GM18520 (cell line): ENCODE results near the gene HLA-F.
A peak's percentile ranks its signal among the peaks of the same experiment; 100 is the strongest.

Experiments
- ATAC-seq: cut with Tn5 transposase; IDR thresholded peaks from one replicate; pipeline ENCODE4 v1.9.1; 2021; ENCODE audit not compliant: unreplicated experiment

The HLA-F gene

DNA sequence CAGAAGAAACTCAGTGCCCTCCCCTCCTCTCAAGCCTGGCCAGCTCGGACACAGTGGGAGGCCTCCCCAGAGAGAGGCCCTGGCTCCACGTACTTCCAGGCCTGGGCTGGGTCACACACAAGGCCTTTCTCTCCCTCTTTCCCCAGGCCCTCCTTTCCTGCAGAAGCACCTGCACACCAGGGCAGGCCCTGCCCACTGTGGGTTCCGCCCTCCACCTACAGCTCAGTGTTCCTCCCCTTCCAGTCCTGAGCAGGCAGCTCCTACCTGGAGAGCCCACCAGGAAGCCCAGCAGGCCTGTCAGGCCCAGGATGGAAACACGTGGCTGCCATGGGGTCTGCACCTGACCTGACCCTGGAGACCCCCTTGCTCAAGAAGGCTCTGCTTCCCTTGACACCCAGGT lies 18.9 kb downstream of the HLA-F start:
- ATAC-seq = no peak

DNA sequence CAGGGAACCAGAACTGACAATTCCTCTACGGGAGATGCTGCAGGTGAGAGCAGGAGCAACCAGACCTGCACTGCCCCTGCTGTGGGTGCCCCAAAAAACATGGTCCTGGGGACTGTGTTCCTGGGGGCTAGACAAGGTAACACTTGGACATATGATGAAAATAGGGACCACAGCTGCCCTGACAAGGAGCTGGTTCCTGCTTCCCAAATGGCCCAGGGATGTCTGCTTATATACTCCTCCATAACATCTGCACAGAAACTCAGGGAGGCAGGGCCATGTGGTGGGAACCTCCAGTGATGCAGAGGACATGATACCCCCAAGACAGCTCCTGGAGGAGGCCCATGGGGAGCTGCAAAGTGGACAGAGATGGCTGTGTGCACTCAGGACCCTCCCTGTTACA lies 19.8 kb downstream of the HLA-F start:
- ATAC-seq = no peak

- ATAC-seq = no peak
Observed at GRCh38 chr6:29743568-29743967, 20.3 kb downstream of the HLA-F start.

DNA sequence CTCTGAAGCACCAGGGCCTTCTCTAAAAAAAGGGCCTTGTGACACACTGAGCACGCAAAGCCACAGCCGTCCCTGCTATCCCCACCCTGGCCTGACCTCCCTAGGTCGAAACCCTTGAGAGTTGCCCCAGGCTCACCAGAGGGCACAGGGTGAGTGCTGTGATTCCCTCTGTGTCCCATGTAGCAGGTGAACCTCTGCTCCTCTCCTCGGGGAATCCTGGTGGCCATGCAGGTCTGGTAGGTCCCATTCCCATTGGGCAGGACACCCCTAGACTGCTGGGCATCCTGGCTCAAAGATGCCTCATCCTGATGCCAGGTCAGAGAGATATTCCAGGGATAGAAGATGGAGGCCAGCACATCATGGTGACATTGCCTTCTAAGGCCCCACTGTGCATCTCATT lies 20.9 kb downstream of the HLA-F start:
- ATAC-seq = no peak

GRCh38 chr6:29744621-29745020 lies 21.4 kb downstream of the HLA-F start:
- no peak for ATAC-seq

DNA sequence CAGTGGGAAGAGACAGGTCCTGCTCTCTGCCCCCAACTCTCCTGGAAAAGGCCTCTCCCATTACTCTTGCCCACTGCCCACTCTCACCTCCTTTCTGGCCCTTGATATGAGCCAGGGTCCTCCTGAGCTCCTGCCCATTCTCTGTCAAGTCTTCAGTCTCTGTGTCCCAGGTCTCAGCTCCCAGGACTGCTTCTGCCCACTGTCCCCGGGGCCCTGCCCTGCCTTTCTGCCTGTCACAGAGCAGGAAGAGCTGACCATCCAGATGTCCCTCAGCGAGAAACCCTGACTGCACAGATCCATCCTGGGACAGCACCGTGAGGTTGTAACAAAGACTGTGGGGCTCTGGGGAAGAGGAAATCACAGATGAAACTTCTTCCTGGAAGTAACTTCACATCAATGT lies 22.2 kb downstream of the HLA-F start:
- ATAC-seq = no peak

- no peak for ATAC-seq
Observed at GRCh38 chr6:29745855-29746449, 22.7 kb downstream of the HLA-F start.

DNA sequence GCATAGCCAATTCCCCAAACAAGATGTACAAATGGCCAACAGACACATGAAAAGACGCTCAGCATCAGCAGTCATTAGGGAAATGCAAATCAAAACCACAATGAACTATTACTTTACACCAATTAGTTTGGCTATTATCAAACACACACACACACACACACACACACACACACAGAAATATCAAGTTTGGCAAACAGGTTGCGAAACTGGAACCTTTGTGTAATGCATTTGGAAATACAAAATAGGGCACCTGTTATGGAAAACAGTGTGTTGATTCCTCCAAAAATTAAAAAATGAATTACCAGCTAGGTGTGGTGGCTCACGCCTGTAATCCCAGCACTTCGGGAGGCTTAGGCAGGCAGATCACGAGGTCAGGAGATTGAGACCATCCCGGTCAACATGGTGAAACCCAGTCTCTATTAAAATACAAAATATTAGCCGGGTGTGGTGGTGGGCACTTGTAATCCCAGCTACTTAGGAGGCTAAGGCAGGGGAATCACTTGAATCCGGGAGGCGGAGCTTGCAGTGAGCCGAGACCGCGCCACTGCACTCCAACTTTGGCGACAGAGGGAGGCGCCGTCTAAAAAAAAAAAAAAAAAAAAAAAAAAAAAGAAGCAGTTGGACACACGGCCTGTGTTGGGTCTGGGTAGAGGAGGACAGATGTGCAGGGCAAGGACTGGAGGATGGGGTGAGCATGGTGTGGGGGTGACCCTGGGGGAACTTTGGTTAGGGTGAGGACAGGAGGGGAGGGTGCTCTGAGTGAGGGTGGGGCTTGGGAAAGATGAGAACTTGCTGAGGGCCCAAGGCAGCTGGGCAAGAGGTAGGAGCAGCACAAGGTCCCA lies 23.8 kb downstream of the HLA-F start:
- no peak for ATAC-seq

DNA sequence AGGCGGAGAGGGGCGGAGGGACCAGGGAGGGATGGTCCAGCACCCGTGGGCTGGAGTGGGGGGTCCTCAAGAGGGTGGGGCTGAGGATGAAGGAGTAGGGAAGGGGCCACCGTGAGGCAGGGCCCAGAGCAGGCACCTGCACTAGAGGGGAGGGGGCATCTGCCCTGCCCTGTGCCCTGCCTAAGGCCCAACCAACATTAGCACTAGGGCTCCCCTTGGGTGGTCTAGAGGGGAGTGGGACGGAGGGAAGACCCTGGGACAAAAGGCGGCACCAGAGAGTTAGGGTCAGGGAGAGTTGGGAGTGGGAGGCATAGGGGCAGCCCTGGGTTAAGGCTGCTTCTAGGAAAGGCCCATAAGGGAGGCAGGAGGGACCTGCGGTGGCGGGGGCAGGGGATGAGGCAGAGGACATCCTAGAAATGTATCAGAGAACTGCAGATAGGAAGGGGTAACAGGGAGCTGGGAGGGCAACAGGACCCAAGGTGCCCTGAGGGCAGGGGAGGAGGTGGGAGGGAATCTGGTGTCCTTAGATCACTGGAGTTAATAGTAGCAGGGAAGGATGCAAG lies 24.5 kb downstream of the HLA-F start:
- ATAC-seq = no peak

DNA sequence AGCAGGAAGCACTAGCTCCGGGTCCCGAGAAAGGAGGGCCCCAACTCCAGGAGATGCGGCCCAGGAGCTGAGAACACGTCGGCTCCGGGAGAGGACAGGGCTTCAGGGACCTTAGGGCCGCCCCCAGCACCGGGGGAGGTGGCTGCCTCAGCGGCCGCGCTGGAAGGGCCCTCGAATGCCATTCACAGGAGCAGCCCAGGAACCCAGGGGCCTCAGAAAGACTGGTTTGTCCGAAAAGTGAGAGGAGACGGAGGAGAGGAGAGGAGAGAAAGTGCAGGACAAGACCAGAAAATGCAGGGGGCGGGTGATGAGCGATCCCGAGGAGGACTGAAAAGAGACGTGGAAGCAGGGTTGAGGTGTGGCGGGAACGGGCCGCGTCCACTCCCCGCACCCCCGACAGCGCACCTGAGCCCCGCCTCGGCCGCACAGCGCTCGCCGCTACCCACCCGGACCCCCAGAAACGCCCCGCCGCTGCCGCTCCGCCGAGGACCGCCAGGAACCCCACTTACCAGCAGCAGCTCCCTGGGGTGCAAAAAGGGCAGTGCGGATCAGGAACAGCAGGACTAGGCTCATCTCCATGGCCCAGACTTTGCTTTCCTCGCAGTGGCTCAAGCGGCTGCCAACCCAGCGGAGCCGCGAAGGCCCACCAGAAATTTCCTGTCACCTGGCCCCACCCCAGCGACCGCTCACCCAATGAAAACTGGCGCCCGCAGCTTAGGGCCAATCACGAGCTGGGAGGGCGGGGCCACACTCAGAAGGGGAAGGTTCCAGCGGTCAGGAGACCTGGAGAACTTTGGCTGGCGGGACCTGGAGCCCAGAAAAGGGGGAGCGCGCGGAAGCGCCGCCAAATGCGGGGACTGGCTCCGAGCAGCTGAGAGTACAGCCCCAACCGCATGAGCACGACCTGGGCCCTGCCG lies 25.4 kb downstream of the HLA-F start:
- peak; percentile 40 for ATAC-seq

- ATAC-seq = no peak
Observed at GRCh38 chr6:29749308-29749662, 26.1 kb downstream of the HLA-F start.

DNA sequence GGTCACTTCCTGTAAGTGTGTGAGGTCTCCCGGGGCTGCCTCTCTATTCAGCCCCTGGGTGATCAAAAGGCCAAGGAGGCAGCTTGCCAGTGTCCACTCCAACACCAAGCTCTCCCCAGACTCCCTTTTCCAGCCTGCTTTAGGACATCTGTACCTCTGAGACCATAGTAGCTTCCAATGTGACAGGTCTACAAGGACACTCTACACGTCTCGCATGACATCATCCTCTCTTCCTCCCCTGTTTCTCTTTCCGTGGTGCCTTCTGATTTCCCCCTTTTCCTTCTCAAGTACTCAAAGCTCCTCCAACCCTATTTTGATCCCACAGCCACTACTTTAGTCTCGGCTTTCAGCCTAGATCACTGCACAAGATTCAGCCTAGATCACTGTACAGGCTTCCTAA lies 26.4 kb downstream of the HLA-F start:
- no peak for ATAC-seq

DNA sequence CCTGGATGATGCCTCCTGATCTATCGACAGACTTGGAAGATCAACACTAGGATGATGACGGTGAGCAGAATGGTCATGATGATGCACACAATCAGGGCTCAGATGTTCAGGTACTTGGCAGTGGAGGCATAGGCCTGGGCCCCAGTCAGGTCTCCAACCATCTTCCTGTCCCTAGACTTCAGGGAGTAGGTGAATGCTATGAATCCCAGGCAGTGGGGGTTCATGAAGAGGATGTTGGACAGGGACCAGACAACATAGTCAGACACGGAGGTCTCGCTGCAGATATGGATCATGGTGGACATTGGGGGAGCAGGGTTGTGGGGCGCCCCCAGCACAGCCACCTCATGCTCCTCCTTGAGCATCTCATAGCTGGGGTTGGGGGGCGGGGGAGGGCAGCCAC lies 27.5 kb downstream of the HLA-F start:
- ATAC-seq = no peak

DNA sequence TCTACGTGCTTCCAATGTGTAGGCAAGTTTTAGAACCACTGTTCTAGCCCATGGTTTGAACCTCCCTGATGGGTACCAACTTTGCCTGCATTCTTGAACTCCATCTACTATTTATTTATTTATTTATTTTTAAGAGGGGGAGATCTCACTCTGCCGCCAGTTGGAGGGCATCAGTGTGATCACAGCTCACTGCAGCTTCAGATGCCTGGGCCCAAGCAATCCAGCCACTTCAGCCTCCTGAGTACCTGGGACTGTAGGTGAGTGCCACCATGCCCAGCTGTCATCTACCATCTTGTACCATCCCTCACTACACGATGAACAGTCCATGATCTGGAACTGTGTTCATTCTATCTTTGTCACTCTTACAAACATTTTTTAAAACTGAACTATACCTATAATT lies 28.2 kb downstream of the HLA-F start:
- no peak for ATAC-seq

DNA sequence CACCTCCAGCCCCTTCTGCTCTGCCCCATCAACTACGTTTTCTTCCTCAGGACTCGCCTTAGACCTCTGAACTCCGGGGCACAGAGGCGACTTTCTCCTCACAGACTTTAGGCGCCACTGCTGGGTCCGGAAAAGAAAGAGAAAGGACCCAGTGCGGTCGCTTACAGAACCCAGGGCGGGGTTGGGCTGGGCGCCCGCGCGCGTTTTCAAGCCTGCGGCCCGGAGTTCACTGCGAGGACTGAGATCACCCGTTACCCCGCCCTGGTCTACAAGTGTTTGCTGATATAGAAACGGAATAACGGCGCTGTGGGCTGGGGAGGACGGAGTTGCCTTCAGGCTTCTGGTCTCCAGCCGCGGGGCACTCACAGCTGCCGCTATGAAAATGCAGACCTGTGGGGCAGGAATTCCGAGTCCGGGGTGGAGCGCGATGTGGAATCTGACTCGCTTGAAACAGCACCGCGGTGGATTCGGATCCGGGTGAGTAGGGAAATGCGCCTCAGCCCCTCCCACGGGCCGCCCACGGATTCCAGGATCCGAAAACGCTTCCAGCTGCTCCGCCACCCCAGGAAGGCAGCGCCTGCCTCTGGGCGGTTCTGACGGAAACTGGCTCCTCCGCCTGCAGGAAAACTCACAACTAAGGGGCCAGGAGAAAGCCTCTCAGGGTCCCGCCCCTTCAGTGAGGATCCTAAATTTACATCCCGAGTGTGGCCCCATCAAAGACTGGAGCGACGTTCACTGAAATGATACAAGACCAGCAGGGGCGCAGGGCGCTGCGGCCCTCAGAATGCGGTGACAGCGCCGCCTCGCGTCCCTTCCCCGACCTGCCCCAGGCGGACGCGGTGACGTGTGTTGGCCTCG lies 29.4 kb downstream of the HLA-F start:
- peak; percentile 80 for ATAC-seq

- no peak for ATAC-seq
Observed at GRCh38 chr6:29753309-29753644, 30.0 kb downstream of the HLA-F start.

- ATAC-seq = no peak
Observed at GRCh38 chr6:29755295-29755871, 32.1 kb downstream of the HLA-F start.

- no peak for ATAC-seq
Observed at GRCh38 chr6:29757282-29757681, 34.0 kb downstream of the HLA-F start.

GRCh38 chr6:29757701-29758293 lies 34.6 kb downstream of the HLA-F start:
- ATAC-seq = no peak

DNA sequence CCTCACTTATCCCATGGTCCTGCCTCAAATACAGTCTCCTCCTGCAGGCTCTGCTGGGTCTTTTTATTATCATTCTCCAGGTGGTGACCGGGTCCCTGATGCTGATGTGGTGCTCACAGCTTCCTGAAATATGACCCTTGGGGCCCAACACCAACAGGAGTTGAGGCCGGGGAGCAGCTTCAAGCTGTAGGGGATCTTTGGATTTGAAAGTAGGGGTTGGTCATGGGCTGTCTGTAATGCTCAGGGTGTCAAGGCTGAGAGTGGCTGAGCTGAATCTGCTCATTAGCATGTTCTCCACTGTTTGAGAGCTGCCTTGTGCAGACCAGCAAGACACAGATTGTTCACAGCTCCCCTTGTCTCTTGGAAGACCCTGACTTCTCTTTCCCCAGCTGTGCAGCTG lies 35.5 kb downstream of the HLA-F start:
- ATAC-seq = no peak
